Esophagus muscularis mucosa (tissue), 4 donors: Measurements from ENCODE around the gene SEPTIN8. TPM values are rescaled to one million over a fixed set of nuclear protein-coding genes. Genes with fewer than 3 reads are reported as not detected.

Experiments used
- DNase-seq: peaks from one replicate; pipeline ENCODE4 v3.0.0-alpha.2; 2017; ENCODE audit errors: extremely low spot score
- H3K27ac ChIP-seq, 4 donors: fragments of 200-600 bp; sonication (generic); replicated peaks in 1 of 4; 1 replicate in 3 of 4; 2 replicates in 1 of 4; pipeline ENCODE4 v1.5.1; 2016 to 2019; ENCODE audit warnings: mild to moderate bottlenecking in 1 of 4
- H3K27me3 ChIP-seq, 4 donors: fragments of 200-600 bp; sonication (generic); one replicate each; pipeline versions ENCODE4 v1.5.1 to v1.6.0; 2016 to 2019
- H3K36me3 ChIP-seq, 4 donors: fragments of 200-600 bp; sonication (generic); one replicate each; pipeline ENCODE4 v1.5.1; 2016 to 2019
- H3K4me1 ChIP-seq, 4 donors: fragments of 200-600 bp; sonication (generic); one replicate each; pipeline ENCODE4 v1.5.1; 2016 to 2019
- H3K4me3 ChIP-seq, 4 donors: fragments of 200-600 bp; sonication (generic); 1 replicate in 2 of 4; 2 replicates in 2 of 4; pipeline ENCODE4 v1.5.1; 2016 to 2019; ENCODE audit warnings: mild to moderate bottlenecking in 4 of 4, moderate library complexity in 1 of 4
- H3K9me3 ChIP-seq, 4 donors: fragments of 200-600 bp; sonication (generic); 1 replicate in 3 of 4; 2 replicates in 1 of 4; pipeline ENCODE4 v1.5.1; 2016 to 2019
- CTCF ChIP-seq, 3 experiments: fragments of 200-600 bp in 2 of 3; fragments of 450-650 bp in 1 of 3; sonication (generic) in 2 of 3; IDR thresholded peaks; one replicate each; pipeline ENCODE4 v1.5.1; 2017 to 2019; ENCODE audit warnings: antibody characterized with exemption in 3 of 3, mild to moderate bottlenecking in 2 of 3, moderate library complexity in 1 of 3
- EP300 ChIP-seq: sonication (generic); formaldehyde crosslinking; IDR thresholded peaks from one replicate; pipeline ENCODE4 v1.6.1; 2017; ENCODE audit warnings: antibody characterized with exemption
- POLR2A ChIP-seq: fragments of 450-650 bp; IDR thresholded peaks from one replicate; pipeline ENCODE4 v1.6.1; 2017; ENCODE audit warnings: antibody characterized with exemption, moderate library complexity, mild to moderate bottlenecking, low read depth
- POLR2AphosphoS5 ChIP-seq, 2 donors: sonication (generic); formaldehyde crosslinking; IDR thresholded peaks; one replicate each; pipeline ENCODE4 v1.6.1; 2017; ENCODE audit warnings: antibody characterized with exemption in 2 of 2
- WGBS: methylation state at CpG from one replicate; pipeline ENCODE4 v1.1.5; 2018; 5-methylcytosine and 5-hydroxymethylcytosine counted together
- intact Hi-C: fragments of 100-400 bp; cut with DNase I; formaldehyde crosslinking; loops from one replicate; pipeline ENCODE4 v1.15.1; 2023
- total RNA-seq, 4 donors: library from RNA; depleted of rRNA; stranded (reverse); fragments of >200 nt; gene quantifications; one replicate each; pipeline versions ENCODE4 v1.1.0 to v1.2.1, GENCODE V29; 2016

SEPTIN8 gene
- total RNA-seq, 4 donors from 2014 or later: 26.7 to 42.8 (median 36.9) TPM

- 33% methylated on average over 3 of the region's 3 CpGs for WGBS
- Histone ChIP-seq H3K27me3 (peaks cover 9 to 62% (median 19%) of the 10 kb centered on the region in 4 donors), H3K36me3 (peaks cover 0 to under 1% (median 0%) of the 10 kb centered on the region in 4 donors), H3K4me3 (peak overlapping the region; percentile 49 to 64 (median 52)), H3K4me1 (peaks cover 9 to 13% (median 13%) of the 10 kb centered on the region in 4 donors), H3K9me3 (no peaks in the 10 kb centered on the region), H3K27ac (no peak overlapping the region)
- intact Hi-C loops: no loop called here
- TF ChIP-seq EP300 (no peak), POLR2A (no peak), POLR2AphosphoS5 (IDR thresholded peaks at IDR 0.05) (no peak), CTCF (IDR thresholded peaks at IDR 0.05) (no peak)
- DNase-seq: peak; percentile 12
Measured at GRCh38 chr5:132746592-132746953, 30.5 kb downstream of the SEPTIN8 start.

DNA sequence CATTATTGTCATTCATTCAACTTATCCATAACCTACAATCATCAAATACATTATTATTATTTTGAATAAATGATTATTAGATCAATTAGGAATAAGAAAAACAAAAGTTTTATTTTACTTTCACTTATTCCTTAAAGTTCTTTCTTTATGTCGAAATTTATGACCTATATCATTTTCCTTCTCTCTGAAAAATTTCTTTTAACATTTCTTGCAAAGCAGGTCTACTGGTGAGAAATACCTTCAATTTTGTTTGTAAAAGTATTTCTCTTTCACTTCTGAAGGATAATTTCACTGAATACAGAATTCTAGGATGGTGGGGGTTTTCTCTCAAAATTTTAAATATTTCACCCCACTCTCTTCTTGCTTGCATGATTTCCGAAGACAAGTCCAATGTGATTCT lies 32.4 kb downstream of the SEPTIN8 start:
- Histone ChIP-seq H3K4me1 (peaks cover 9 to 13% (median 13%) of the 10 kb centered on the region in 4 donors), H3K36me3 (no peaks in the 10 kb centered on the region), H3K4me3 (no peak overlapping the region), H3K9me3 (no peaks in the 10 kb centered on the region), H3K27me3 (peaks cover 9 to 67% (median 19%) of the 10 kb centered on the region in 4 donors), H3K27ac (no peak overlapping the region)
- DNase-seq: no peak
- intact Hi-C loops: no loop called here
- WGBS: 83% methylated on average over 2 of the region's 2 CpGs
- no peak for TF ChIP-seq POLR2AphosphoS5 (IDR thresholded peaks at IDR 0.05)
- TF ChIP-seq CTCF (IDR thresholded peaks at IDR 0.05): no peak
- TF ChIP-seq EP300: no peak
- TF ChIP-seq POLR2A: no peak

- H3K9me3 ChIP-seq: no peaks in the 10 kb centered on the region
- DNase-seq: no peak
- peaks cover 6 to 54% (median 13%) of the 10 kb centered on the region in 4 donors for H3K27me3 ChIP-seq
- no peaks in the 10 kb centered on the region for H3K36me3 ChIP-seq
- H3K4me1 ChIP-seq: peaks cover 8 to 14% (median 13%) of the 10 kb centered on the region in 4 donors
- no peak overlapping the region for H3K4me3 ChIP-seq
- no peak overlapping the region for H3K27ac ChIP-seq
- no peak for TF ChIP-seq POLR2AphosphoS5 (IDR thresholded peaks at IDR 0.05)
- no peak for TF ChIP-seq CTCF (IDR thresholded peaks at IDR 0.05)
- no peak for TF ChIP-seq POLR2A
- no peak for TF ChIP-seq EP300
- intact Hi-C loops: no loop called here
- WGBS: 91% methylated on average over 5 of the region's 5 CpGs
Measured at GRCh38 chr5:132742626-132743025, 34.4 kb downstream of the SEPTIN8 start.

DNA sequence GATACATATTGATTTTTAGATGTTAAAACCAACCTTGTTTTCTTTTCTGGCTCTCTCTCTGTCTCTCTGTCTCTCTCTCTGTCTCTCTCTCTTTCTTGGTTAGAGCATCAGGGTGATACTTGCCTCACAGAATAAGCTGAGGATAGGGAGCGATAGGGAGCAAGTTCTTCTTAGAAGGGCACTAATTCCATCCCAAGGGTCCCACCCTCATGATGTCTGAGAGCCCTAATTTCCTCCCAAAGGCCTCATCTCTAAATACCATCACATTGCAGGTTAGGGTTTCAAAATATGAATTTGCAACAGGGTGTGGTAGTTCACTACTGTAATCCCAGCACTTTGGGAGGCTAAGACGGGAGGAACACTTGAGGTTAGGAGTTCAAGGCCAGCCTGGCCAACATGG lies 34.9 kb downstream of the SEPTIN8 start:
- peaks cover 3 to 11% (median 10%) of the 10 kb centered on the region in 4 donors for H3K4me1 ChIP-seq
- no peak for DNase-seq
- no peaks in the 10 kb centered on the region for H3K36me3 ChIP-seq
- H3K27ac ChIP-seq: no peak overlapping the region
- no peak overlapping the region for H3K4me3 ChIP-seq
- intact Hi-C loops: no loop called here
- TF ChIP-seq POLR2AphosphoS5 (IDR thresholded peaks at IDR 0.05): no peak
- TF ChIP-seq POLR2A: no peak
- WGBS: 94% methylated on average over 2 of the region's 2 CpGs
- H3K9me3 ChIP-seq: no peaks in the 10 kb centered on the region
- peaks cover 3 to 50% (median 10%) of the 10 kb centered on the region in 4 donors for H3K27me3 ChIP-seq

DNA sequence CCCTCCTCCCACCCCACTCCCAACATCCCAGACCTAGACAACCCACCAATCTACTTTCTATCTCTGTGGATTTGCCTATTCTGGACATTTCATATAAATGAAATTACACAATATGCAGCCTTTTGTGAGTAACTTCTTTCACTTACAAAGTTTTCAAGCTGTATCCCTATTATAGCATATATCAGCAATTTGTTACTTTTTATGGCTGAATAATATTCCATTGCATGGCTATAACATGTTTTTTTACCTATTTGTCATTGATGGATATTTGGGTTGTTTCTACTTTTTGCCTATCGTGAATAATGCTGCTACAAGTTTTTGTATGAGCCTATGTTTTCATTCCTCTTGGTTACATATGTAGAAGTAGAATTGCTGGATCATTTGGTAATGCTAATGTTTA lies 37.8 kb downstream of the SEPTIN8 start:
- no peak for TF ChIP-seq POLR2AphosphoS5 (IDR thresholded peaks at IDR 0.05)
- TF ChIP-seq EP300: no peak
- TF ChIP-seq POLR2A: no peak
- TF ChIP-seq CTCF (IDR thresholded peaks at IDR 0.05): no peak
- no peaks in the 10 kb centered on the region for H3K9me3 ChIP-seq
- 83% methylated on average over 1 of the region's 1 CpG for WGBS
- intact Hi-C loops: loop anchor here (5.0 kb wide), 1 partner anchor 38 kb away; the partner anchor contains the start of gene SEPTIN8
- H3K27ac ChIP-seq: no peak overlapping the region
- H3K4me1 ChIP-seq: peaks cover 8 to 15% (median 13%) of the 10 kb centered on the region in 4 donors
- H3K4me3 ChIP-seq: no peak overlapping the region
- H3K36me3 ChIP-seq: no peaks in the 10 kb centered on the region
- no peak for DNase-seq
- H3K27me3 ChIP-seq: peaks cover 0 to 25% (median 0%) of the 10 kb centered on the region in 4 donors
